SIG-M5 treated with dmso at 0.1 percent for 504 hours (cell line): ENCODE data around the gene C2orf80.
"Not testable (repeated sequence)": the region's sequence is repeated elsewhere in the genome, so short reads cannot be mapped to it uniquely, and the experiment has no call there.

Source experiments
- DNase-seq: peaks from one replicate; lab custom pipeline; 2025; ENCODE audit not compliant: unreplicated experiment; lab: John Stamatoyannopoulos, UW

Gene C2orf80

DNA sequence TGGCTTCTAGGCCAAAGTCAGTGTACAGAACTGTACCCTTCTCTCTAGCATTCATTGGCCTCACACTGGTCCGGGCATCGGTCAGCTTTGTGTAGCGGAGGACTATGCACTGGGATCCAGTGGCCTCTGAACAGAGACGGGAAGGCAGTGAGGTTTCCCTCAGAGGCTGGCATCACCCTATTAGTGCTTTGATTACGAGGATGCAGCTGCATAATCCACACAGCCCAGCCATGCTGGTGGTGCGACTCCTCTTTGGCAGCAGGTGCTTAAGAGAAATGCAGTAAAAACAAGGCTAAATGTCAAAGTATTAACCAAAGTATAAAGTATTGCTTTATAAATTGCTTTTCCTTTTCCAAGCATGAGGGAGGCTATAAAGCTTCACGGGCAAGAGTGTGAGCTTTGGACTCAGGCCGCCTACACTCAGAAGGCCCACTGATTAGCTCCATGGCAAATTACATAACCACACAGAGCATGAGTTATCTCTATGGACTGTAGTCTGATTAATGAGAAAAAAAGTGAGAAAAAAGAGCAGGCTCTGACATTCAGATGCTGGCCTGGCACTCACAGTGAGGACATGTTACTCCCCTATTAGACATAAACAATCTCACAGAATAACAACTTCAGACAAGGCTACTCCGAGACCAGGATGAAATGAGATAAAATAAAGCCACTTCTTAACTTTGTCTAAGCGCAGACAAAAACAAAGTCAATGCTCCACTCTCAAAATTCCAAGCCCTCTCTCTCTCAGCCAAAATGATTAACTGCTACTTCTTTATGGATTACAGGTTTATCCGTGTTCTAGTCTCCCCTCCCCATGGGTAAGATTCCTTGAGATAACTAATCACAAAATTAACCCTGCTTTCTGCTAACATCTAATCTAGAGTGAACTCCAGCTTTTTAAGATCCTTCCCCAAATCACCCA lies 53.8 kb downstream of the C2orf80 start:
- DNase-seq: no peak

DNA sequence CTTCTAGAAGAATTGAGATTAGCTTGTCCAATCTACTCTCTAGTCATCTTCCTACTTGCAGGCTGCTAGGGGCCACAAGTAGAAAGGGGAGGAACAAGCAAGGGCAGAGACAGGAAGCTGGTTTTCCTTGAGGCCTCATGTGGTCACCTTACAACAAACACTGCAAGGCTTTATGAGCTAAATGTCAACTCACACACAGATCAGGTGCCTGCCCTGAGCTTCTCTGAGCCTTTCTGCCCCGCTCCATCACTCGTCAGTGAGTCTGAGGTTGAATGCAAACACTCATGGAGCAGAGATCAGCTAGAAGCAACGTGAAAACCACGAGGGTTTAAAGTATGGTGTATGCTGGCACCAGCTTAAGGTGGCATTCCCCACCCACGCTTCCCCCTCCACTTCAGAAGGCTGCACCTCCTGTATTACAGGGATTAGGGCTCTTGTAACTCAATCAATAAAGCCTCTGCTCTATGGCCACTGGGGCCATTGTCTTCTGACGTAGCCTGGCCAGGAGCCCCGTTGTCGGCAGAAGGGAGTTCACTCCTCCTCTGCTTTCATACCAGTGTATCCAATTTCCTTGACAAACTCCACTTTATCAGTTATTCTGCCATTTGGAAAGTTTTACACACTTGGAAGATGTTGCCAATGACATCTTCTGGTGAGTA lies 54.8 kb downstream of the C2orf80 start:
- DNase-seq: peak; percentile 64

GRCh38 chr2:208130712-208131110 lies 59.1 kb downstream of the C2orf80 start:
- DNase-seq: no peak

DNA sequence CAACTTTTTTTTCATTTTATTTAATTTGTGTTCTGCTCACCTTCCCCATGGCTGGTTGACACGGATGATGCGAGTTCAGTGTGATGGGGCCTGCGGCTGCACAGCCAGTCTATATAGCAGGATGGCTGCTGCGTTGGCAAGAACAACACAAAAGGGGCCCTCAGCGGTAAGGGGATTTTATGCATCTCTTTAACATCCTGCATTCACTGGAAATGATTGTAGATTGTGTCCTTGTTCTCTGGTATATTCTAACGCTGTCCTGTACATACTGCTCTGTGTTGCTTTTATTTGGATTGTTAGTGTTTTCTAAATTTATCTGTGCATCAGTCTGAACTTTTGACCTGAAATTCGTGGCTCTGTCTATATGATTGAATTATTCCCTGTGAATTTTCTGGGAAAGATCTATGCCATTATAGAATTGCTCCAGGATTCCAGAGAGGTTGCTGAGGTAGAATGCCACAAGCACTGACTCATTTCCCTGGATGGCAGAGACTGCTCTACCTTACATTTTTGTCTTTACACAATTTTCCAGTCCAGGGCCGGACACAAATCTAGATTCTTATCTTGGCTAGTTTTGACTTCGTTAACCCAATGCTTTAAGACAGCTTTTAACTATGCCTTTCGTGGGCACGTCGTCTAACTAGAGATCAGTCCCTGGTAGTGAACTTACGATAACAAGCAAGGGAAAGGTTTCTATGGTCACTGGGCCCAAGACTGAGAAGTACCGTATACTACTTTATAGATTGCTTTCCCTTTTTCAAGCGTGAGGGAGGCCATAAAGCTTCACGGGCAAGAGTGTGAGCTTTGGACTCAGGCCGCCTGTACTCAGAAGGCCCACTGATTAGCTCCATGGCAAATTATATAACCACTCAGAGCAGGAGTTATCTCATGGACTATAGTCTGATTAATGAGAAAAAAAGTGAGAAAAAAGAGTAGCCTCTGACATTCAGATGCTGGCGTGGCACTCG lies 59.8 kb downstream of the C2orf80 start, which contains the start of gene CRYGC:
TSS of gene CRYGC (minus strand) at position 85 of the 968 bp plus-strand sequence. CDS start at position 49, 36 bp downstream.
- no peak for DNase-seq

- DNase-seq: no peak
Measured at GRCh38 chr2:208128136-208128535, 61.7 kb downstream of the C2orf80 start.

DNA sequence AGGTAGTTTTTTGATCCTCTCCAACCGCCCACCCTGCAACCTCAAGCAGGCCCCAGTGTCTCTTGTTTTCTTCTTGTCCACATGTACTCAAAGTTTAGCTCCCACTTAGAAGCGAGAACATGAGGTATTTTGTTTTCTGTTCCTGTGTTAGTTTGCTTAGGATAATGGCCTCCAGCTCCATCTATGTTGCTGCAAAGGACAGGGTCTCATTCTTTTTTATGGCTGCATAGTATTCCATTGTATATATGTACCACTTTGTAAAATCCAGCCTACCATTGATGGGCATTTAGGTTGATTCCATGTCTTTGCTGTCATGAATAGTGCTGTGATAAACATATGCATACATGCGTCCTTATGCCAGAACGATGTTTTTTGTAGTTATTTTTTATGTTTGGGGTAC lies 62.7 kb downstream of the C2orf80 start:
- DNase-seq: no peak

DNA sequence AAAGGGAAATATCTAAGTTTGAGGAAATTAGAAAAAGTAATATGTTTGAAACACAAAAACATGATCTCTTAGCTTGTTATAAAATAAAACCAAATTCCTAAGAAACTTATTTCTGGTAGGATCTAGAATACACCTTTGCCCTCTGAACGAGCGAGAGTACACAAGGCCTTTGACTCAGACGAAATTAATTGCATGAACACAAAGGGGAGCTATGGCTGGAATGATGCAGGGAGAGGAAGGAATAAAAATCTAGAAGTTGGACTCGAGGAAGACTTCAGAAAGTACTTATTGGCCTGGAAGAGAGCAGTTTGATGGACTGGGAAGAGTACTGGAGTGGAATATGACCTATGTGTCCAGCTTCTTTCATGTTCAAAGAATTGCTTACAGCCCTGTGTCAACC lies 64.6 kb downstream of the C2orf80 start:
- DNase-seq: no peak

DNA sequence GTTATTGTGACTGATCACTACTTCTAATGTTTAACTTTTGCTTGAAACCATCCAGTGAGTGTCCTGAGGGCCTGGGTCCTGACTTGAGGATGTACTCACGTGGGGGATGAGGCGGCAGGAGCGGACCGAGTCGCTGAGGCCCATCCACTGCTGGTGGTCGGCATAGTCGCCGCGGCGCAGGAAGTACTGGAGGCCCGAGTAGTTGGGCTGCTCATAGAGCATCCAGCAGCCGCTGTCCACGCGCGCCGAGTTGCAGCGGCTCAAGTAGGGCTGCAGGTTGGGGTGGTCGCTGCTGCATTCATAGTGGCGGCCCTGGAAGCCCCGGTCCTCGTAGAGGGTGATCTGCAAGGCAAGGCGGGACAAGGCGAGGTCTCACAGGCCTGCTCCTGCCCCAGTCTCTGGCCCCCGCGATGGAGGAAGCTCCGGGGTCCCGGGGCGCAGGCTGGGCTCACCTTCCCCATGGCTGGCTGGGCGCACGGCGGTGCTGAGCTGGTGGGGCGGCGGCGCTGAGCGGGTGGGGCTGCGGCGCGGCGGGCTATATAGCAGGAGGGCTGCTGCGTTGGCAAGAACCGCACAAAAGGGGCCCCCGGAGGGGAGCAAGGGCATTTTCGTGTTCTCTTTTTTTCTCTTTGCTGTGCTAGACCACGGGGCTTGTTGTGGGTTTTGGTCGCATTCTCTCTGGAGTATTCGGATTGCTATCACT lies 65.7 kb downstream of the C2orf80 start, which contains the start of gene CRYGD:
TSS of gene CRYGD (minus strand) at position 512 of the 703 bp plus-strand sequence. CDS start at position 461, 51 bp downstream.
- DNase-seq: not testable (repeated sequence)

DNA sequence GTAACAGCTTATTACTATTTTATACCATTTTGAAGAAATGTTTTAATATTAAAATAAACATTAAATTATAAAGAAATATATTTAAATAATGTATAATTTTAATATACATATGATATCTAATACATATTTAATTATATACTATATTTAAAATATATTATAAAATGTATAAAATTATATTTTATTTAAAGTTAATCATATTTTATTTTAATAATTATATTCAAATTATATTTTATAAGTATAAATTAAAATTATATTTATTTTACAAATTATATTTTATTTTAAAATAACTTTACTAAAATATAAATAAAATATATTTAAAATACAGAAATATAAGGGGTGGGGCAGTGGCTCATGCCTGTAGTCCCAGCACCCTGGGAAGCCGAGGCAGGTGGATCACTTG lies 67.6 kb downstream of the C2orf80 start:
- no peak for DNase-seq

DNA sequence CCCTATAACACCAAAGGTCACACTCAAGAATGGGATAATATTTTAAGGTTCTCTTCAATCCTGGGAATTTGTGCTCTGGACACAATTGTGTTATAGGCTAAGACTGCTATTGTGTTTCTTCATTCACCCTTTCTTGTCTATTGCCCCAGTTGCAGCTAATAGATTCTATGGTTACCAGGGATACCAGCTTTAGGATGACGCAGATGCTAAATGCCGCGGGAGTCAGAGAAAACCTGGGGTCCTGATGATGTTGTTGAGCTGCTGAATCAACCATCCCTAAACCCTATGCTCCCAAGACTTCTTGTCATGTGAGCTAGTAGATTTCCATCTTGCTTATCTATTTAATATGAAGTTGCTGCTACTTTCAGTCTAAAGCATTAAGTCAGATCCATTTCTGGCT lies 70.9 kb downstream of the C2orf80 start:
- no peak for DNase-seq

DNA sequence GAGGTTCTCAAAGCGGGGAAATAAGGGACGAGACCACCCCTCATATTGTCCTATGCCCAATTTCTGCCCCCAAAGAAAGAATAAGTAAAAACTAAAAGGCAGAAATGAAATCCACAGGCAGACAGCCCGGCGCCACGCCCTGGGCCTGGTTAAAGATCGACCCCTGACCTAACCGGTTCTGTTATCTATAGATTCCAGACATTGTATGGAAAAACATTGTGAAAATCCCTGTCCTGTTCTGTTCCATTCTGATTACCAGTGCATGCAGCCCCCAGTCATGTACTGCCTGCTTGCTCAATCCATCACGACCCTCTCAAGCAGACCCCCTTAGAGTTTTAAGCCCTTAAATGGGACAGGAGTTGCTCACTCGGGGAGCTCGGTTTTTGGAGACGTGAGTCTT lies 72.4 kb downstream of the C2orf80 start:
- not testable (repeated sequence) for DNase-seq
